Right lobe of liver (tissue), 6 donors: ENCODE measurements around the gene PTGS1. TPM values are rescaled to one million over a fixed set of nuclear protein-coding genes. Genes with fewer than 3 reads are reported as not detected.

Experiments
- ATAC-seq, 4 donors: fragments of 200-7000 bp; cut with Tn5 transposase; one replicate each; pipeline ENCODE4 v1.9.1; 2020; ENCODE audit warnings: mild to moderate bottlenecking in 4 of 4, moderate library complexity in 4 of 4
- DNase-seq, 3 donors: peaks; one replicate each; pipeline ENCODE4 v3.0.0-alpha.2; 2020
- H3K27ac ChIP-seq, 3 donors: fragments of 200-600 bp; one replicate each; pipeline ENCODE4 v1.8.0; 2022
- H3K27me3 ChIP-seq, 2 donors: fragments of 200-600 bp; one replicate each; pipeline ENCODE4 v1.8.0; 2022
- H3K36me3 ChIP-seq, 4 donors: fragments of 200-600 bp; sonication (generic) in 1 of 4; one replicate each; pipeline versions ENCODE4 v1.5.1 to v1.8.0; 2017 to 2022; ENCODE audit warnings: control low read depth in 1 of 4
- H3K4me1 ChIP-seq, 4 donors: fragments of 200-600 bp; sonication (generic) in 1 of 4; one replicate each; pipeline versions ENCODE4 v1.5.1 to v1.8.0; 2017 to 2022; ENCODE audit warnings: control low read depth in 1 of 4
- H3K4me3 ChIP-seq, 3 donors: fragments of 200-600 bp; one replicate each; pipeline ENCODE4 v1.8.0; 2022
- H3K9me3 ChIP-seq, 4 donors: fragments of 200-600 bp; sonication (generic) in 1 of 4; one replicate each; pipeline versions ENCODE4 v1.5.1 to v1.8.0; 2017 to 2022; ENCODE audit warnings: control low read depth in 1 of 4
- POLR2A ChIP-seq: fragments of 450-650 bp; IDR thresholded peaks from one replicate; pipeline ENCODE4 v1.6.1; 2017; ENCODE audit warnings: antibody characterized with exemption, mild to moderate bottlenecking
- WGBS: methylation state at CpG from one replicate; pipeline ENCODE4 v1.1.6; 2018; ENCODE audit warnings: low coverage, low lambda C conversion rate; ENCODE audit not compliant: insufficient coverage; ENCODE audit errors: missing lambda C conversion rate; 5-methylcytosine and 5-hydroxymethylcytosine counted together
- intact Hi-C, 2 donors: fragments of 100-400 bp; cut with DNase I; formaldehyde crosslinking; loops; one replicate each; pipeline versions ENCODE4 v1.11.2 to v1.14.1; 2022
- small RNA-seq, 2 experiments: library from RNA; depleted of rRNA; stranded (forward); fragments of <200 nt; gene quantifications; one replicate each; pipeline ENCODE3, GENCODE V24; 2016
- total RNA-seq, 6 experiments: library from RNA; depleted of rRNA in 2 of 6; stranded (reverse); fragments of >200 nt in 2 of 6; fragmentation: NEBNext Ultra II Directional in 3 of 6; extraction: Animal tissue kit (Norgen Biotek cat#: 25700) in 3 of 6; gene quantifications; one replicate each; pipeline versions ENCODE4 v1.1.0 to v1.2.4, GENCODE V29; 2016 to 2023
- TF ChIP-seq, protein P1 (sequence below), 4 donors: fragments of 200-600 bp in 3 of 4; fragments of 450-650 bp in 1 of 4; IDR thresholded peaks; one replicate each; pipeline versions ENCODE4 v1.5.1 to v1.8.0; 2016 to 2022; ENCODE audit warnings: antibody characterized with exemption in 4 of 4, mild to moderate bottlenecking in 2 of 4
- donor health status: DM: no; HTN: yes; CAD: no.
- donor health status: DM: no; HTN: no; CAD: no.
- donor health status: DM: no; HTN: no; CAD: no.
- donor health status: DM: no; HTN: yes; CAD: no.
- donor health status: DM: no; HTN: yes; CAD: no.

Gene PTGS1
- total RNA-seq, 6 experiments from 2014 or later = 1.7 to 3.6 (median 2.4) TPM

DNA sequence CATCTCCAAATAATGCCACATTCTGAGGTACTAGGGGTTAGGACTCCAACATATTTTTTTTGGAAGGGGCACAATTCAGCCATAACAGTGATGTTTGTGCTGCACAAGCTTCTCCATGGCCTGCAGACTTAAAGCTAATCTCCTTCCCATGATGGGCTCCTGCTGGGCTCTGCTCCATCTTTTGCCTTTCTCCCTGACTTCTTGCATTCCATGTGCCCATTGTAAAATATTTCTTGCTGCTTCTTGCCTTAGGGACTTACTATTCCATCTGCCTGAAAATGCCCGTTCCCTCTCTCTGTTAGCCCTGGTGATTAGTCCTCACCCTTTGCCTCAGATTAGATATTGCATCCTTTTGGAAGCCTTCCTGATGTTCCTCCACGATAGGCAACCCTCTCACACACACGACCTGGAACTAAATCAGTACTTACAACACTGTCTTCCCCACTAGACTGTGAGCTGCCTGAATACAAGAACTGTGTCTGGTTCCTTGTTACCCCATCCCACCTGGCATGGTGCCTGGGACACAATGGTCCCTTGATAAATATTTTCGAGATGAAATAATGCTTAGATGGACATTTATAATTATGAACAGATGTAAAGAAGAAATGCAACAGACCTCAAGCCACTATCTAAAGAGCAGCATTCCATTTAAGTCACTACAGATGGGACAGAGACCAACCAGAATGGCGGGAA lies 73.4 kb downstream of the PTGS1 start:
- Histone ChIP-seq H3K36me3 (no peaks in the 10 kb centered on the region), H3K27me3 (no peaks in the 10 kb centered on the region), H3K27ac (no peak overlapping the region), H3K4me3 (no peak overlapping the region), H3K9me3 (no peaks in the 10 kb centered on the region), H3K4me1 (no peaks in the 10 kb centered on the region)
- TF ChIP-seq POLR2A = no peak
- TF ChIP-seq, protein P1, sequence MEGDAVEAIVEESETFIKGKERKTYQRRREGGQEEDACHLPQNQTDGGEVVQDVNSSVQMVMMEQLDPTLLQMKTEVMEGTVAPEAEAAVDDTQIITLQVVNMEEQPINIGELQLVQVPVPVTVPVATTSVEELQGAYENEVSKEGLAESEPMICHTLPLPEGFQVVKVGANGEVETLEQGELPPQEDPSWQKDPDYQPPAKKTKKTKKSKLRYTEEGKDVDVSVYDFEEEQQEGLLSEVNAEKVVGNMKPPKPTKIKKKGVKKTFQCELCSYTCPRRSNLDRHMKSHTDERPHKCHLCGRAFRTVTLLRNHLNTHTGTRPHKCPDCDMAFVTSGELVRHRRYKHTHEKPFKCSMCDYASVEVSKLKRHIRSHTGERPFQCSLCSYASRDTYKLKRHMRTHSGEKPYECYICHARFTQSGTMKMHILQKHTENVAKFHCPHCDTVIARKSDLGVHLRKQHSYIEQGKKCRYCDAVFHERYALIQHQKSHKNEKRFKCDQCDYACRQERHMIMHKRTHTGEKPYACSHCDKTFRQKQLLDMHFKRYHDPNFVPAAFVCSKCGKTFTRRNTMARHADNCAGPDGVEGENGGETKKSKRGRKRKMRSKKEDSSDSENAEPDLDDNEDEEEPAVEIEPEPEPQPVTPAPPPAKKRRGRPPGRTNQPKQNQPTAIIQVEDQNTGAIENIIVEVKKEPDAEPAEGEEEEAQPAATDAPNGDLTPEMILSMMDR (IDR thresholded peaks at IDR 0.05) = no peak
- no peak for DNase-seq
- ATAC-seq = no peak
- intact Hi-C loops = loop anchor here in 1 of 2 donors (10.0 kb wide), 1 partner anchor 89 kb away; no protein-coding TSS in a partner anchor
- 39% methylated on average over 5 of the region's 5 CpGs for WGBS

Small RNA genes within 50 kb of the gene (small RNA-seq; reads per million reads assigned to genes)
- 0 reads per million in 2 experiments for gene AL162424.1

Other genes starting within 250 kb of the PTGS1 start
- 10 to 100 TPM; 27.3 to 43.9 (median 29.0) TPM for gene NDUFA8, start 211.2 kb upstream of the PTGS1 start, total RNA-seq
- gene MORN5, start 211.1 kb upstream of the PTGS1 start, total RNA-seq = not detected
- under 1 TPM; 0.20 to 0.51 (median 0.32) TPM for gene LHX6, start 142.1 kb upstream of the PTGS1 start, total RNA-seq
- 1 to 10 TPM; 3.4 to 9.3 (median 8.7) TPM for gene RBM18, start 106.2 kb upstream of the PTGS1 start, total RNA-seq
- 10 to 100 TPM; 17.4 to 34.0 (median 22.6) TPM for gene MRRF, start 106.1 kb upstream of the PTGS1 start, total RNA-seq
- not detected for gene OR1J1, start 106.9 kb downstream of the PTGS1 start, total RNA-seq
- not detected for gene OR1J2, start 139.8 kb downstream of the PTGS1 start, total RNA-seq
- not detected for gene OR1J4, start 148.1 kb downstream of the PTGS1 start, total RNA-seq
- not detected for gene OR1N1, start 156.3 kb downstream of the PTGS1 start, total RNA-seq
- not detected for gene OR1N2, start 182.1 kb downstream of the PTGS1 start, total RNA-seq
- gene OR1L8, start 212.4 kb downstream of the PTGS1 start, total RNA-seq = not detected
- not detected for gene OR1Q1, start 243.7 kb downstream of the PTGS1 start, total RNA-seq